SKM-1 treated with dmso at 0.1 percent for 144 hours (cell line): ENCODE data around the gene PREX1.
"Not testable (repeated sequence)": the region's sequence is repeated elsewhere in the genome, so short reads cannot be mapped to it uniquely, and the experiment has no call there.

Experiments
- DNase-seq: peaks from one replicate; lab custom pipeline; 2025; ENCODE audit not compliant: unreplicated experiment; lab: John Stamatoyannopoulos, UW

The PREX1 gene

DNA sequence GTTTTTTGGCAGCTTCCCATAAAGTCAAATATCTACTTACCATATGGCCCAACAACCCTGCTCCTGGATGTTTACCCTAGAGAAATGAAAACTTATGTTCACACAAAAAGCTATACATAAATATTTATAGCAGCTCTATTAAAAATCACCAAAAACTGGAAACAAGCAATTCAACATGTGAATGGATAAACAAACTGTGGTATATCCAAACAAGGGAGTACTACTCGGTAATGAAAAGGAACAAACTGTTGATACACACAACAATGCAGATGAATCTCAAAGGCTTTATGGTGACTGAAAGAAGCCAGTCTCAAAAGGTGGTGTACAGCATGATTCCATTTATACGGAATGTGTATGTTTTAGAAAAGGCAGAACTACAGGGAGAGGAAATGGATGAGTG, 48.4 kb downstream of the PREX1 start:
- no peak for DNase-seq

GRCh38 chr20:48777821-48778220, 50.0 kb downstream of the PREX1 start:
- no peak for DNase-seq

GRCh38 chr20:48777005-48777404, 50.8 kb downstream of the PREX1 start:
- peak; percentile 79 for DNase-seq

DNA sequence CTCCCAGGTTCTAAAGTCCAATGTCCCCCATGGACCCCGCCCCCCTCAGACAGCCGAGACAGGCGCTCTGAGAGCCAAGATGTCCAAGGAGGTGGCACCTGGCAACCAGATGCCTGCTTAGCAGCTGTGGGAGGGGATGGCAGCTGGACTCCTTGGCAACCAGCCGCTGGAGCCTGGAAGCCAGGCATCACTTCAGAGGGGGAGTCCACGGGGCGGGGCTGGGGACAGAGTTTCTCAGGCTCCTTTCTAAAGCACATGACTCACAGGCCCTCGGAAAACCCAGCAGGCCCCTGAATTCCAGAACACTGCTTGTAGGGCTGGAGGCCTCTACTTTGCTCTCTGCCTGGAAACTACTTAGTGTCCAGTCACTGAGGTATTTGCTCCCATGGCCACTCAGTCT, 51.5 kb downstream of the PREX1 start:
- DNase-seq: no peak

DNA sequence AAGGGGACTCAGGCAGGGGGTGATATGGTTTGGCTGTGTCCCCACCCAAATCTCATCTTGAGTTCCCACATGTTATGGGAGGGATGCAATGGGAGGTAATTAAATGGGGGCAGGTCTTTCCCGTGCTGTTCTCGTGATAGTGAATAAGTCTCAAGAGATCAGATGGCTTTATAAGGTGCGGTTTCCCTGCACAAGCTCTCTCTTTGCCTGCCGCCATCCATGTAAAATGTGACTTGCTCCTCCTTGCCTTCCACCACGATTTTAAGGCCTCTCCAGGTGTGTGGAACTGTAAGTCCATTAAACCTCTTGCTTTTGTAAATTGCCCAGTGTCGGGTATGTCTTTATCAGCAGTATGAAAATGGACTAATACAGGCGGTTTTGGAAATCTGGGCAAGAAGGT, 52.3 kb downstream of the PREX1 start:
- DNase-seq: not testable (repeated sequence)

DNA sequence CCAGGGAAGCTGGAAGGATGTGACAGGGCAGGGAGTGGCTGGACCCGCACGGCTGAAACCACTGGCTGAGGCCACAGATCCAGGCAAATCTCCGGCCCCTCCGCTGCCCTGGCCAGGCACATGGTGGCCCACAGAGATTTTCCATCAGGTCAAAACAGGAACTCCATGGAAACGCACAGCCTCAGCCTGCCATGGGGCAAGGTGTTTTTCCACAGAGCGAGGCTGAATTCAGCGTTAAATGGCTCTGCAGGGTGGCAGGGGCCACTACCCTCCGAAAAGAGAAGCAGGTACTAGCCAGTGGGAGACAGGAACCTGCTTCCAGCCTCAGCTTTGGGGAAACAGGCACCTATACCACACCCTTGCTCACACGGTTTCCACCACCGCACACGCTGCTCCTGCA, 53.1 kb downstream of the PREX1 start:
- DNase-seq: peak; percentile 26

DNA sequence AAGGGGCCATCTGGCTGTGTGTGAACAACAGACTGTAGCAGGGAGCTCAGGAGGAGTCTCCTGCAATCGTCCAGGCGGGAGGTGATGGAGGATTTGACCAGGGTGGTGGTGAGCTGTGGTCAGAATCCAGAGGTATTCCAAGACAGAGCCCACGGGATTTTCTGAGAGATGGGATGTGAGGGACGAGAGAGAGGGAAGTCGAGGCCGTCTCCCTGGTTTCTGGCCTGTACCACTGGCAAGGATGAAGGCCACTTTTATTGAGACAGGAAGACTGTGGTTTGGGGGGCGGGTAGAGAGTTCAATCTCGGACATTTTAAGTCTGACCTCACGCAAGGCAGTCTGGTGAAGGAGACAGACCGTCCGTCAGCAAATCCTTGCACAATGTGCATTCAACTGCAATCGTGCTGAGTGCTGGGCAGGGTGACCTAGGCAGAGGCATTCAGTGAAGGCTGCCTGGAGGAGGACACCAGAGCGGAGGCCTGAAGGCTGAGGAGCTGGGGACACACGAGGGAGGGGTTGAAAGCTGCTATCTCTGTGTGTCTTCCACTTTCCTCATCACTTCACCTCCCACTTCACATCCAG, 53.9 kb downstream of the PREX1 start:
- DNase-seq: peak; percentile 95

DNA sequence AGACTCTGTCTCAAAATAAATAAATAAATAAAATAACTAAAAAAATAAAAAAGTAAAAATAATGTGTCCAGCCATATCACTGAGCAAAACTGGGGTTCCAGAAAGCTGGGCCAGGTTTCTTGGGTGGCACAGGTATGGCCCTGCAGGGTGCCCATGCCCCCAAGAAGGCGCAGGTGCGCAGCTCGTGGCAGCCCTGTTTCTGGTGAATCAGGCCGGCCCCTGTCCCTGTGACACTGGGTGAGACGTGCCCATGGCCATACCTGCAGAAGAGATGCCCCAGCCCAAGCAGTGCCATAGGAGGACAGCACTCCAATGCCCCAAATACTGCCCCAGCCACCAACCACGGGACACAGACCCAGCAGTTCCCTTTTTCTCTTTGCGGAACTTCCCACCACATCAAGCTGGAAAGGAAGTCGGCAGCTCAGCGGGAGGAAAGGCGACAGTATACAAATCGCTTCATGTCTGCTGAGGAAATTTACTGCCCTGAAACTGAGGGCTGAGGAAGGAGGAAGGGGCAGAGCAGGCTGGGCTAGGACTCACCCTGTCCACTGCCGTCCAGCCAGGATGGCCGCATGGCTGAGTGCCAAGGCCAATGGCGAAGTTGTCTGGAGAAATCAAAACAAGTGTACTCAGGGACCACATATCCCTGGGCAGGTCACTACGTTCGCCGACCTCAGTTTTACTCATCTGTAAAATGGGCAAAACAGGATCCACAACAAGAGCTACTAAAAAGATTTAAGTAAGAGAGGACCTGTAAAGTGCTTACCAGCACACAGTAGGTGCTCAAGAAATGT, 55.4 kb downstream of the PREX1 start:
- DNase-seq: peak; percentile 94

- peak; percentile 30 for DNase-seq
These were observed 56.3 kb downstream of the PREX1 start for GRCh38 chr20:48771542-48771941.

- no peak for DNase-seq
These were observed 56.9 kb downstream of the PREX1 start for GRCh38 chr20:48770700-48771442.

- DNase-seq: peak; percentile 14
These were observed 58.5 kb downstream of the PREX1 start for GRCh38 chr20:48769069-48769983.

- no peak for DNase-seq
These were observed 60.5 kb downstream of the PREX1 start for GRCh38 chr20:48766961-48767960.

DNA sequence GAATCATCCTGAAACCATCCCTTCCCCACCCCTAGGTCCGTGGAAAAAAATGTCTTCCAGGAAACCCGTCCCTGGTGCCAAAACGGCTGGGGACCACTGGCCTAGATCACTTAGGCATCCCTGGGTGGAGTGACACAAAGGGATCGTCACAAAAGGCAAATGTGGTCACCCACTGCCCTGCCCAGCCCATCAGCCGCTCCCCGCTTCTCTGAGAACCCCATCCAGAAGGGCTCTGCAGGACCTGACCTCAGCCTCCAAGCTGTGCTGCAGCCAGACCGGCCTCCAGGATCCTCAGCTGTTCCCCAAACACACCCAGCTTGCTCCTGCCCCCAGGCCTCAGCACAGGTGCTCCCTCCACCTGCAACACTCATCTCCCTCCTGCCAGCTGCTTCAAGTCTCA, 61.6 kb downstream of the PREX1 start:
- no peak for DNase-seq

DNA sequence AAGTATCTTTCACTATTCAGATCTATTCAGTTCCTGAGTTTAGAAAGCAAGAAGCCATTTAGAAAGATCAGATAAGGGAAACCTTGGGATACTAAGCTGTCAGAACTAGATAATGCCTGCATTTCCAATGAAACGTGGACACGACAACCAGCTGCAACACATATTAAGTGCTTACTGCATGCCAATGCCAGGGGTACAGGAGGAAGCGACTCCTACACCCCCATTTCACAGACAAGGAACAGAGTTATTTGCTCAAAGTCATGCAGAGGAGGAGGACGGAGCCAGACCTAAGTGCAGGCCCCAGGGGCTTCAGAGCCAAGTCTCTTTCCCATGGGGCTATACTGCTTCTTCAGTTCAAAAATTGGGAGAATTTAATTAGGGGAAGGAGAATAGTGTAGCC, 62.4 kb downstream of the PREX1 start:
- DNase-seq: no peak

DNA sequence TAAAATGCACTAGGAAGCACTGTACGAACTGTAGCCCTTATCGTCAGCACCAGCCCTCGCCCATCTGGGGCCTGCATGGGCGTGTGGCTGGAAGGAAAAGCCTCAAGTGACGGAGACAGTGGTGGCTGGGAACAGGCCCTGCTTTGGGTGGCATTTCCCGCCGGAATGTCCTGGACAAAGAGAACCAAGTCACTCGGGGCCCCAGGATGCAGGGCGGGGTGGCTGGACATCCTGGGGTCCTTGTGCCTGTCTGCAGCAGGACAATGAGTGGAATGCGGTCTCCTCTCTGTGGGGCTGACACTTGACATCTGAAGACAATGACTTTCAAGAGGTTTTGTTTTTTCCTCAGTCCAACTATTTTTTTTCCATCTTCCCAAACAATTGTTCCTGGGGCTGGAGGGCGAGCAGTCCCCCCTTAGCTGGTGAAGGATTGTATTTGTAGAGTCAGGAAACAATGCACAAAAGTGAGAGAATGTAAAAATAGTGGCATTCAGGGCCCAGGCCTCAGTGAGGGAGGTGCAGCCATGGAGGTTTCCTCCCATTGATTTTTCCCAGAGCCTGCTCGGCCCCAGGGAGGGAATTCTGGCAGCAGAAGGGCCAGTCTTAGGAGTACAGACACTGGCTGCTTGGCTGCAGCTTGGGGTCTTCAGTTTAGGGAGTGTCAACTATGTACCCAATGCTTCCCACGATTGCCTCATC, 64.4 kb downstream of the PREX1 start:
- no peak for DNase-seq

- DNase-seq: no peak
These were observed 65.9 kb downstream of the PREX1 start for GRCh38 chr20:48761874-48762273.

- peak; percentile 63 for DNase-seq
These were observed 66.6 kb downstream of the PREX1 start for GRCh38 chr20:48761023-48761785.

GRCh38 chr20:48760403-48760983, 67.3 kb downstream of the PREX1 start:
- DNase-seq: peak; percentile 52
